NCI-H2227 (cell line): ENCODE data around the gene DOCK4.

Source experiments
- DNase-seq: peaks from one replicate; lab custom pipeline; 2025; ENCODE audit not compliant: unreplicated experiment; lab: John Stamatoyannopoulos, UW

Gene DOCK4

DNA sequence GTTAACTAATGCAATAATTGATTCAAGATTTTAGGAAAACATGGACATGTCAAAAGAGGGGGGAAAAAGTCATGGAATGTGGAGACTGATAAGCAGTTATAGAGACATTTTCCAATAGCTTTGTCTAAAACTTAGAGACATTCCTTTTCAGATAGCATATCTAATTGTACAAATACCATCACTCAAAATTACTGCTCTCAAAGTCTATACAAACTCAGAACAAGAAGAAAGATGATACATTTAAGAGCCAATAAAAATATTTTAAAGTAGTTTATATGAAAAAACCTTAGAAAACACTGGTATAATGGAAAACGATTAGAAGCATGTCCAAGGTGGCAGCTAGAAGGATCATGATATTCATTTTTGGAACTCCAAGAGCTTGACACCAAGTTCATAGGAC is 146.5 kb downstream of the DOCK4 start:
- no peak for DNase-seq

DNA sequence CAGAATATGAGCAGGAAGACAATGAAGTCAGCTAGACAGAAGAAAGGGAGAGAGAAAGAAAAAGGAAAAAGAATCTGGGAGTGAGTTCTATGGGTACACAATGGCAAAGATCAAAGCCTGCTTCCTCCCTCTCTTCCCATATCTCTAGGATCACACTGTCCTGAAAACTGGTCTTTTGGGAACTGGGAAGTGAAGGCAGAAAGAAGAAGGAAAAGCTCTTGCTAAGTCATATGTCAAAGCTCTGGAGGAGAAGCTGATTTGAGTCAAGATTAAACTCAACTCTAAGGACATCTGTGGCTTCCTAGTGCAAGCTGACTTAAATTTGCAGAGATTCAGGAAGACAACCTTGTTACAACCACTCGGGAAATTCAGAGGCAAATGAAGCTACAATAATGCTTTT is 147.5 kb downstream of the DOCK4 start:
- no peak for DNase-seq

DNA sequence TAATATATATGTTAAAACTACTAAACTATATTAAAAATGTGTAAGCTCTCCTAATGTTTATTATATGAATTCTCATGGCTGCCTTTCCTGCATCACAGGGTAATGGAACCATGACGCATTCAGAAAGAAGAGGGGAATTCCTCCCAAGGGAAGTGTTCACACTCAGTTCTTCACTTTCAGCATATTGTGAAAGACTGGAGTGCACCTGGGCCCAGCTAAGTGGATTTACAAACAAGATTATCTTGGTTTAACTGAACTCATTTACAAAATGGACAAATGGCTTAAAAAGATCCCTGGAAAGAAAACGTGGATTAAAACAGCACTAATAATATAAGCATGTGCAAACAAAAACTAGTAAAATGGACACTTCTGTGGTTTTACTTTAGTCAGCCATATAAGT is 149.8 kb downstream of the DOCK4 start:
- DNase-seq: no peak

GRCh38 chr7:112053737-112054069 is 152.5 kb downstream of the DOCK4 start:
- DNase-seq: no peak

DNA sequence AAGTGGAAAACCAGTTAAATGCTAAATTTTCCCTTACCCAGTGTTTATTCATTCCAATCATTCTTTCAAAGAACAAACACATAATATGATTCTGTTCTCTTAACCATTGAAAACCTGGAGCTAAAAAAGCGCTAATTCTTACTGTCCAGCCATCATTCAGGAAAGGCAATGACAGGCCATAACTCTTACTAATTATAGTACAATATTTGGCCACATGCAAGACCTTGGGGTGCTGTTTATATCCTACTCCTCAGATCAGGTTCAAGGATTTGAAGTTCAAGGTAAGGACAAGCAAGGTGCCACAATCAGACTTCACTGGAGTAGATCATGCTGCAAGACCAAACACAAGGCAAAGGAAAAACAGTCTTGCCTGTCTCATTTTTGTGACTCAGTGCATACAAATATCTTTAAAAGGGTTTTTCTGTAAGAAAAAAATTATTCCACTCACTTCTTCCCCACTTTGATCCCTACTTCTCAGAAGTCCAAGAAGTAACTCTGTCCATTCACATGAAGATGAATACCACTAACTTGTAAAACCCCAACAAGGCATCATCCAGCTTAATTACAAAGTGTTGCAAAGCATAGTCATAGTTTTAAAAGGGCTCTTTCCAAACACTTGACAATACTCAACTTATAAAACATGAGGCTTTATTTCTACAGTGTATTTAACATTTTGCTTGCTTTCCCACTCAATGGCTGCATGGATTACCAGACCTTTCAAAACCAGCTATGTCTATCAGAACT is 153.0 kb downstream of the DOCK4 start:
- DNase-seq: no peak

- DNase-seq: no peak
Observed at GRCh38 chr7:112052498-112052897, 153.7 kb downstream of the DOCK4 start.

- no peak for DNase-seq
Observed at GRCh38 chr7:112050250-112050881, 155.8 kb downstream of the DOCK4 start.

GRCh38 chr7:112049555-112050249 is 156.5 kb downstream of the DOCK4 start:
- DNase-seq: peak; percentile 41

- no peak for DNase-seq
Observed at GRCh38 chr7:112047421-112047820, 158.8 kb downstream of the DOCK4 start.

GRCh38 chr7:112045222-112045621 is 161.0 kb downstream of the DOCK4 start:
- no peak for DNase-seq

DNA sequence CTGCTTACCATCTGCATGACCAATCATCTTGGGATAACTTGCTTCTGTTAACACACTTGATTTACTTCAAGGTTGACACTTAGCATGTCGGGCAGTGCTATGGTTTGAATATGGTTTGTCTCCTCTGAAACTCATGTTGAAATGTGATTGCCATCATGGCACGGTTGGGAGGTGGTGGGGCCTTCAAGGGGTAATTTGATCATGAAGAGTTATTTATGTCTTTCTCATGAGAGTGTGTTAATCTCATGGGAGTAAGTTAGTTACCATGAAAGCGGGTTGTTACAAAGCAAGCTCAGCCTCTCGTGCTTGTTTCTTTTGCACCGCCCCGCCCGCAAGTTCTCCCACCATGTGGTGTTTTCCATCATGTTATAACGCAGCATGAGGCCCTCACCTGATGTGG is 163.6 kb downstream of the DOCK4 start:
- DNase-seq: no peak

DNA sequence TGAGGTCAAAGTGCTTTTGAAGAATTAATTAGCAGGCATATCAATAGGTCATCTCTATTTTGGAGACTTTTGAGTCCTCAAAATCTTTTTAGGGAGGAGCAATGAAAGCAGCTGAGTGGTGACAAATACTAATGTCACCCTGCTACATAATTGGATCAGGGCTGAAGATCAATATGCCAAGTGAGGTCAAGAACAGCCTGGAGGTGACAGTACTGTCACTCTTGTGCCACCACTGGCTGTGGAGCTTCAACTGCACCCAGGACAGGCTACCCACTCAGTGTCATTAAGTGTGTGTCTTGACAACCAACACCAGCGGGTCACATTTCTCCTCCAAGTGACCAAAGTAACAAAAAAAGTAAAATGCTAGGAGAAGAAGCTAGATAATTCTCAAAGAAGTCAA is 167.8 kb downstream of the DOCK4 start:
- DNase-seq: no peak

GRCh38 chr7:112036071-112036470 is 170.1 kb downstream of the DOCK4 start:
- DNase-seq: no peak

- peak; percentile 14 for DNase-seq
Observed at GRCh38 chr7:112031689-112032088, 174.5 kb downstream of the DOCK4 start.

DNA sequence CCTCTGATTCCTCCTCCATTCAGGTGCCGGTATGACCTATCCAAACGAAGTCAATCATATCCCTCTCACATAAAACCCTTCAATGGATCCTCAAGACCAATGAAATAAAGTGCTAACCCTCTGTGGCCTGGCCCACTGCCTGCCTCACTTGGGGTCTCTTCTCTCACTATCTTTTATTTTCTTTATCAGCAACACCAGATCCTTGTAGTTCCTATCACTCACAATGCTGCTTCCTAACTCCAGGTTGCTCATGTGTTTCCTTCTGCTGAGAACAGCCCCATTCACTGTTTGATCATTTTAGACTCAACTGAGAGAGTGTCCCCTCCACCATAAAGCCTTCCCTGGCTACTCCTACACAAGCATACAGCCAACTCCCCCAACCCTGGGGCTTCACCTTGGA is 180.6 kb downstream of the DOCK4 start:
- no peak for DNase-seq

- no peak for DNase-seq
Observed at GRCh38 chr7:112023786-112024185, 182.4 kb downstream of the DOCK4 start.

- DNase-seq: no peak
Observed at GRCh38 chr7:112023282-112023681, 182.9 kb downstream of the DOCK4 start.

GRCh38 chr7:112022128-112022527 is 184.1 kb downstream of the DOCK4 start:
- peak; percentile 60 for DNase-seq

DNA sequence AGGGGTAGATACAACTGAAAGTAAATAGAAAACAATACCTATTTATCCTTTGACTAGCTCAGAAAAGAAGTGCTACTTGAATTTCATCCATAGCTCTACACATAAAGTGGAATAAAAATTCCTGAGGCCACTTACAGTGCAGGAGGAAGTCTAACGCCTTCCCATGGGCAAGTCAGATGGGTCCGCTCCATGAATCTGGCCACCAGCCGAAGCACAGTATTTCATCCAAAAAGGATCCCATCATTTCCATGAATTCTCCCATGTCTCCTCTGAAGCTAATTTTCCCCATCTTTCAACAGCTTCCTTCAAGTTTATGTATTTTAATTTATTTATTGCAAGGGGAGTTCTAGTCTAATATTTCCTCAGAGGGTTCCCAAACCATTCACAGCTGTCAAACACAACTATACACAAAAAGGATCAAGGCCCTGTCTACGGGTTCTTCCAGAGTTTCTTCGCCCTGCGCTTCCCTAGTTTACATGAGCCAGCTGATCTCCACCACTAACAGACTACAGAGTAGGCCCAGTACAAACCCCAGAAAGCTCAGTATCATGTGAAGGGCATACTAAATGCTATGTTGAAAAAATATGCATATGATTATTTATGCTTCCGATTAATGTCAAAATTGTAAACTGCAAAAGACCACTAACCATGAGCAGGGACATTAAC is 184.7 kb downstream of the DOCK4 start:
- no peak for DNase-seq

DNA sequence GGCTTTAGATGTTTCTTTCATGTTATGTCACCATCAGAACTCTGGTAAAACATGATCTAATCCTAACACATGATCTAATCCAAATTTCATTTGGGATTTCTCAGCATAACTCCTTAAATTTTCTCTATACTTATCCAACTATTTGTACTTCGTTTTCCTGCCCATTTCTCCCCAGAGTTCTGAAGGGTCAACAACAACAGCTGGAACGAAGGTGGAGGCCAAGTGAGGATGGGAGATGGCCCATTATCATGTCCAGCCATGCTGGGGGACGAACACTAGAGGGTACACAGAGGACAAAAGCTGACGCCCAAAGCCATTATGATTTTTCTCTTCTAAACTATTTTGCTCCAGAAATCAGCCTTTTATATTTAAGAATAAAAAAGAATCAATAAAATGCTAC is 185.4 kb downstream of the DOCK4 start:
- no peak for DNase-seq

DNA sequence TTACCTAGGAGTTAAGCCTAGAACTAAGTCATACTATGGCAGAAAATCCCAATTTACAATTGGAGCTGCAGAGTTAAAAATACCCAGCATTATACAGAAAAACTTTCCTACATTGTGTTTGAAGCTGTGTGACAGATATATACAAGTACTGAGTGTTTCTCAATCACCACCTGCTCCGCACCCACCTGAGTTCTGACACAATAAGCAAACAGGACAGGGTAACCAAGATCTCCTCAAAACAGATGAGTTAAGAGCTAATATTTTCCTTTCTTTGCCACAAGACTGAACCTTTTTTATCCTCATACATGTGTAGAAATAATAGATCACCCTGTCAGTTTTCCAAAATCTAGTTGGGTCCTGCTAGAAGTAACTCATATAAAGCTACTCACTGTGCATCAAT is 186.3 kb downstream of the DOCK4 start:
- DNase-seq: no peak
